ENCODE results near the gene CDYL. TPM values are rescaled to one million over a fixed set of nuclear protein-coding genes. Genes with fewer than 3 reads are reported as not detected.
A peak's percentile ranks its signal among the peaks of the same experiment; 100 is the strongest.

CDYL gene
- total and polyA plus RNA-seq, 2 of the 4 experiments (the other 2 are of a cell fraction), result 14.2 to 92.1 TPM

DNA sequence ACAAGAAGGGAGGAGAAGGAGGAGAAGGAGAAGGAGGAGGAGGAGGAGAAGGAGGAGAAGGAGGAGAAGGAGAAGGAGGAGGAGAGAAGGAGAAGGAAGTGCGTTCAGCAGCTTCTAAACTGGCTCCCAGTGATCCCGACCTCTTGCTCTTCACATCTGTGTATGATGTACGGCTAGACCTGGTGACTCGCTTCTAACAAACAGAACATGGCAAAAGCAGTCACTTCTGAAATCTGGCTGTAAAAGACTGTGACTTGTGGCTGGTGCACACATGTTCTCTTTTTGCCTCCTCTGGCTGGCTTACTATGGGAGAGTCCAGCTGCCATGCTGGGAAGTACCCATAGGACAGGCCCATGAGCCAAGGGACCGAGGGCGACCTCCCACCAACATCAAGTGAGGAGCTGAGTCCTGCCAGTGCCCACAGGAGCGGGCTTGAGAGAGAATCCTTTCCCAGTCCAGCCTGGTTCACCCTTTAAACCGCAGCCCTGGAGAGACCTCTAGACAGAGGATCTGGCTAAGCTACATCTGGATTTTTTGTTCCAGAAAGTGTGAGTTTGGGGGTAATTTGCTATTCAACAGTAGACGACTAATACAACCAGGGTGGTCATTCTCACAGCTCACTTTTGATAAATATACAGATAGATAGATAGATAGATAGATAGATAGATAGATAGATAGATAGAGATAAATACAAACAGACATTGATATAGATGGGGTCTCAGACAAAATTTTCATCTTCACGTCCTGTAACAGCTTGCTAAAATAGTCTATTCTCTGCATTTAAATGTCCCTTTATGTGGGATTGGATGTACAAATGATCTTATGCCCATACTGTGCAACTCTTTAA lies 185.3 kb downstream of the CDYL start:
- Histone ChIP-seq H3K4me1 (ENCODE audit: control insufficient read depth, insufficient read depth, low read length) (no peaks in the 10 kb centered on the region), H3K18ac (ENCODE audit: low read depth, low read length) (no peak overlapping the region), H3K4ac (ENCODE audit: low read depth, low read length) (no peak overlapping the region), H4K20me1 (ENCODE audit: insufficient read depth, low read length) (0 out of 2 replicates have a peak, but pooled peaks cover 3% of the 10 kb centered on the region), H3K14ac (replicated peaks; ENCODE audit: low read depth, low read length) (no peak overlapping the region), H2BK120ac (ENCODE audit: low read depth, low read length) (no peak overlapping the region), H4K8ac (ENCODE audit: low read depth in 2 of 2, low read length in 2 of 2) (no peak overlapping the region), H3K27ac (ENCODE audit: insufficient read depth, low read length) (no peak overlapping the region), H2BK15ac (ENCODE audit: low read depth, low read length) (no peak overlapping the region), H3K23ac (ENCODE audit: low read depth, low read length) (peak overlapping the region; percentile 47; the same call in 1 of the 2 replicates), H3K9me1 (ENCODE audit: insufficient read depth, low read length) (peaks cover 5% of the 10 kb centered on the region; the same call in 1 of the 2 replicates), H2BK5ac (ENCODE audit: low read depth, low read length, poor library complexity, severe bottlenecking) (no peak overlapping the region), H3K9me3 (ENCODE audit: control insufficient read depth, insufficient read depth, low read length) (no peaks in the 10 kb centered on the region), H3K9ac (ENCODE audit: low read depth, low read length) (no peak overlapping the region), H2AK5ac (ENCODE audit: low read depth, low read length) (no peak overlapping the region), H2BK20ac (ENCODE audit: low read depth, low read length) (no peak overlapping the region), H3K56ac (ENCODE audit: extremely low read depth, insufficient read depth, low read length) (no peak overlapping the region), H3K27me3 (ENCODE audit: control insufficient read depth, insufficient read depth, low read length) (no peaks in the 10 kb centered on the region), H2AFZ (replicated peaks; ENCODE audit: low read length, poor library complexity) (no peak overlapping the region), H4K5ac (ENCODE audit: low read depth, low read length) (no peak overlapping the region), H3K79me1 (ENCODE audit: low read depth in 1 of 2, low read length in 2 of 2) (no peaks in the 10 kb centered on the region), H4K91ac (ENCODE audit: insufficient read depth, low read depth, low read length) (no peak overlapping the region), H3K4me2 (ENCODE audit: low read depth, low read length) (no peak overlapping the region), H2AK9ac (replicated peaks; ENCODE audit: low read depth, low read length, poor library complexity) (no peak overlapping the region), H3K36me3 (ENCODE audit: control insufficient read depth, insufficient read depth, low read length) (no peaks in the 10 kb centered on the region), H3K4me3 (ENCODE audit: insufficient read depth, low read depth, low read length) (no peak overlapping the region)
- POLR2A ChIA-PET (ENCODE audit: unreplicated experiment), result no interaction called here
- BruUV-seq (replicated peaks), result no TSS peak
- dilution Hi-C loops (cut with HindIII; ENCODE audit: low sequenced_read_pairs, unreplicated experiment), result no loop called here
- WGBS, 2 experiments (ENCODE audit: extremely low coverage in 2 of 2, insufficient read length in 1 of 2), result 54% methylated on average over 2 of the region's 10 CpGs; no CpG with 5 or more reads in 1 of the 2 experiments
- in situ Hi-C loops (cut with MboI; ENCODE audit: low sequenced_read_pairs), result no loop called here
- ATAC-seq (ENCODE audit: low read depth), result no peak
- CTCF ChIA-PET, result no interaction called here
- DNase-seq, result peak; percentile 65
- intact Hi-C loops (cut with micrococcal nuclease), result no loop called here
- TF ChIP-seq MAFK (IDR thresholded peaks at IDR 0.05; ENCODE audit: low read depth, low read length), result no peak
- no peak for TF ChIP-seq USF2 (IDR thresholded peaks at IDR 0.05; ENCODE audit: low read depth, low read length)
- no peak for TF ChIP-seq NFE2L2 (IDR thresholded peaks at IDR 0.05; ENCODE audit: low read depth, low read length)
- TF ChIP-seq FOS (IDR thresholded peaks at IDR 0.05; ENCODE audit: low read depth, low read length), result no peak
- TF ChIP-seq MAZ (IDR thresholded peaks at IDR 0.05; ENCODE audit: borderline replicate concordance, low read depth, low read length), result no peak
- TF ChIP-seq MXI1 (IDR thresholded peaks at IDR 0.05; ENCODE audit: borderline replicate concordance, low read depth, low read length), result no peak
- TF ChIP-seq BHLHE40 (IDR thresholded peaks at IDR 0.05; ENCODE audit: low read depth, low read length), result no peak
- TF ChIP-seq, protein P1, sequence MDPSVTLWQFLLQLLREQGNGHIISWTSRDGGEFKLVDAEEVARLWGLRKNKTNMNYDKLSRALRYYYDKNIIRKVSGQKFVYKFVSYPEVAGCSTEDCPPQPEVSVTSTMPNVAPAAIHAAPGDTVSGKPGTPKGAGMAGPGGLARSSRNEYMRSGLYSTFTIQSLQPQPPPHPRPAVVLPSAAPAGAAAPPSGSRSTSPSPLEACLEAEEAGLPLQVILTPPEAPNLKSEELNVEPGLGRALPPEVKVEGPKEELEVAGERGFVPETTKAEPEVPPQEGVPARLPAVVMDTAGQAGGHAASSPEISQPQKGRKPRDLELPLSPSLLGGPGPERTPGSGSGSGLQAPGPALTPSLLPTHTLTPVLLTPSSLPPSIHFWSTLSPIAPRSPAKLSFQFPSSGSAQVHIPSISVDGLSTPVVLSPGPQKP (IDR thresholded peaks at IDR 0.05; ENCODE audit: borderline replicate concordance, low read depth, low read length), result no peak
- no peak for TF ChIP-seq CEBPB (IDR thresholded peaks at IDR 0.05; ENCODE audit: low read depth, low read length)
- TF ChIP-seq RCOR1 (IDR thresholded peaks at IDR 0.05; ENCODE audit: insufficient replicate concordance, low read length), result no peak
- TF ChIP-seq RFX5 (IDR thresholded peaks at IDR 0.05; ENCODE audit: low read depth, low read length), result no peak
- TF ChIP-seq RAD21 (IDR thresholded peaks at IDR 0.05; ENCODE audit: low read length), result no peak
- no peak for TF ChIP-seq POLR2A (IDR thresholded peaks at IDR 0.05; ENCODE audit: low read depth, low read length)
- TF ChIP-seq, protein P2, sequence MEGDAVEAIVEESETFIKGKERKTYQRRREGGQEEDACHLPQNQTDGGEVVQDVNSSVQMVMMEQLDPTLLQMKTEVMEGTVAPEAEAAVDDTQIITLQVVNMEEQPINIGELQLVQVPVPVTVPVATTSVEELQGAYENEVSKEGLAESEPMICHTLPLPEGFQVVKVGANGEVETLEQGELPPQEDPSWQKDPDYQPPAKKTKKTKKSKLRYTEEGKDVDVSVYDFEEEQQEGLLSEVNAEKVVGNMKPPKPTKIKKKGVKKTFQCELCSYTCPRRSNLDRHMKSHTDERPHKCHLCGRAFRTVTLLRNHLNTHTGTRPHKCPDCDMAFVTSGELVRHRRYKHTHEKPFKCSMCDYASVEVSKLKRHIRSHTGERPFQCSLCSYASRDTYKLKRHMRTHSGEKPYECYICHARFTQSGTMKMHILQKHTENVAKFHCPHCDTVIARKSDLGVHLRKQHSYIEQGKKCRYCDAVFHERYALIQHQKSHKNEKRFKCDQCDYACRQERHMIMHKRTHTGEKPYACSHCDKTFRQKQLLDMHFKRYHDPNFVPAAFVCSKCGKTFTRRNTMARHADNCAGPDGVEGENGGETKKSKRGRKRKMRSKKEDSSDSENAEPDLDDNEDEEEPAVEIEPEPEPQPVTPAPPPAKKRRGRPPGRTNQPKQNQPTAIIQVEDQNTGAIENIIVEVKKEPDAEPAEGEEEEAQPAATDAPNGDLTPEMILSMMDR (conservative IDR thresholded peaks at IDR 0.05; ENCODE audit: low read depth, low read length), result no peak
- no peak for TF ChIP-seq SMC3 (IDR thresholded peaks at IDR 0.05; ENCODE audit: low read depth, low read length)

All from IMR-90 (cell line).